Measurements from ENCODE around the gene TMEM184C. TPM values are rescaled to one million over a fixed set of nuclear protein-coding genes. Genes with fewer than 3 reads are reported as not detected.

Gene TMEM184C
- total RNA-seq, 1 experiment from 2014 or later: 24.6 TPM

DNA sequence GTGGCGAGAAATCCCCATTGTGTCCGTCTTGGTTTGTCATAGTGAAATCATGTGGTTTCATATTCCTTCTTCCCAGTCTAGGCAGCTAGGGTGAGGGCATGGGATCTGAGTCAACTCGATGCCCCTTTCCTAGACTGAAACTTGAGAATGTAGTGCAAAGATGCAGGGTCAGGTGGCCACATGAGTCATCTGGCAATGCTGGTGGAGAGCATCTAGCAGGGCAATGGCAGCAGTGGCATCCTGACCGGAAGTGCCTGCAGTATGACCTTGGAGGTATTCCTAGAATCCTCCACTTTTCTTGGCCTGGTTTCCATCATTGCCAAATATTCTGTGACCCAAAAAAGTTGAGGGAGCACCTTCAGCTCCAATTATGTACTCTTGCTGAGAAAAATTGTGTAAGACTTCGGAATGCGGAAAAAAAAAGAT, 39.1 kb upstream of the TMEM184C start (continued):
- TF ChIP-seq, protein P1, sequence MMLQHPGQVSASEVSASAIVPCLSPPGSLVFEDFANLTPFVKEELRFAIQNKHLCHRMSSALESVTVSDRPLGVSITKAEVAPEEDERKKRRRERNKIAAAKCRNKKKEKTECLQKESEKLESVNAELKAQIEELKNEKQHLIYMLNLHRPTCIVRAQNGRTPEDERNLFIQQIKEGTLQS (IDR thresholded peaks at IDR 0.05): no peak

DNA sequence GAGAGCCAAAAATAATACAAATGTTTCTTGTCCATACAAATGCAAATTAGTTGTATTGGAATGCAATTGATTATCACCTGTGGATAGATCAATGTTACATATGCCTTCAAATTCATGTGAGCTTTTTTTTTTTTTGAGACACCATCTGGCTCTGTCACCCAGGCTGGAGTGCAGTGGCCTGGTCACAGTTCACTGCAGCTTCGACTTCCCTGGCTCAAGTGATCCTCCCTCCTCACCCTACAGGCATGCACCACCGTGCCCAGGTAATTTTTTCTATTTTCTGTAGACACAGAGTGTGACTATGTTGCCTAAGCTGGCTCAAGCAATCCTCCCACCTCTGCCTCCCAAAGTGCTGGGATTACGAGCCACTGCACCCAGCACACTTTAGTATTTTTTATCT, 38.6 kb upstream of the TMEM184C start:
- ATAC-seq (no peak), DNase-seq (ENCODE audit: low read depth, low spot score) (no peak)
- H3K27me3 ChIP-seq (ENCODE audit: insufficient read depth, low read length): no peaks in the 10 kb centered on the region
- H3K4me2 ChIP-seq (ENCODE audit: low read length): peak overlapping the region; percentile 43; the same call in 1 of the 2 replicates
- intact Hi-C loops (cut with micrococcal nuclease): no loop called here
- BruUV-seq (replicated peaks): no TSS peak
- ChIA-PET RAD21 (ENCODE audit: low non-redundant PET in 1 of 2, low total read pairs in 2 of 2, uncharacterized antibody in 2 of 2, unreplicated experiment in 2 of 2) (no interaction called here), CTCF (no interaction called here), POLR2A (no interaction called here)
- no peaks in the 10 kb centered on the region for H4K20me1 ChIP-seq (ENCODE audit: insufficient read depth)
- H3K27ac ChIP-seq (ENCODE audit: low read depth, low read length): no peak overlapping the region
- H3K79me2 ChIP-seq (ENCODE audit: insufficient read depth, low read length): no peaks in the 10 kb centered on the region
- H3K9ac ChIP-seq (ENCODE audit: low read length): no peak overlapping the region
- H3K4me1 ChIP-seq (ENCODE audit: control insufficient read depth in 1 of 2, insufficient read depth in 2 of 2, low read length in 2 of 2): peaks cover 8 to 12% of the 10 kb centered on the region in 2 experiments; a peak in 3 of 4 replicates
- no peaks in the 10 kb centered on the region for H3K36me3 ChIP-seq (ENCODE audit: control insufficient read depth in 1 of 2, insufficient read depth in 2 of 2, low read length in 2 of 2)
- TF ChIP-seq POLR2AphosphoS5 (IDR thresholded peaks at IDR 0.05; ENCODE audit: low read depth, low read length): no peak
- no peak for TF ChIP-seq CBX3 (IDR thresholded peaks at IDR 0.05; ENCODE audit: low read depth)
- TF ChIP-seq EZH2phosphoT487 (IDR thresholded peaks at IDR 0.05; ENCODE audit: borderline replicate concordance): no peak
- no peak for TF ChIP-seq ZNF274 (IDR thresholded peaks at IDR 0.05; ENCODE audit: low read depth, low read length)
- no peak for TF ChIP-seq SIN3A (IDR thresholded peaks at IDR 0.05; ENCODE audit: low read depth)
- TF ChIP-seq, protein P2, sequence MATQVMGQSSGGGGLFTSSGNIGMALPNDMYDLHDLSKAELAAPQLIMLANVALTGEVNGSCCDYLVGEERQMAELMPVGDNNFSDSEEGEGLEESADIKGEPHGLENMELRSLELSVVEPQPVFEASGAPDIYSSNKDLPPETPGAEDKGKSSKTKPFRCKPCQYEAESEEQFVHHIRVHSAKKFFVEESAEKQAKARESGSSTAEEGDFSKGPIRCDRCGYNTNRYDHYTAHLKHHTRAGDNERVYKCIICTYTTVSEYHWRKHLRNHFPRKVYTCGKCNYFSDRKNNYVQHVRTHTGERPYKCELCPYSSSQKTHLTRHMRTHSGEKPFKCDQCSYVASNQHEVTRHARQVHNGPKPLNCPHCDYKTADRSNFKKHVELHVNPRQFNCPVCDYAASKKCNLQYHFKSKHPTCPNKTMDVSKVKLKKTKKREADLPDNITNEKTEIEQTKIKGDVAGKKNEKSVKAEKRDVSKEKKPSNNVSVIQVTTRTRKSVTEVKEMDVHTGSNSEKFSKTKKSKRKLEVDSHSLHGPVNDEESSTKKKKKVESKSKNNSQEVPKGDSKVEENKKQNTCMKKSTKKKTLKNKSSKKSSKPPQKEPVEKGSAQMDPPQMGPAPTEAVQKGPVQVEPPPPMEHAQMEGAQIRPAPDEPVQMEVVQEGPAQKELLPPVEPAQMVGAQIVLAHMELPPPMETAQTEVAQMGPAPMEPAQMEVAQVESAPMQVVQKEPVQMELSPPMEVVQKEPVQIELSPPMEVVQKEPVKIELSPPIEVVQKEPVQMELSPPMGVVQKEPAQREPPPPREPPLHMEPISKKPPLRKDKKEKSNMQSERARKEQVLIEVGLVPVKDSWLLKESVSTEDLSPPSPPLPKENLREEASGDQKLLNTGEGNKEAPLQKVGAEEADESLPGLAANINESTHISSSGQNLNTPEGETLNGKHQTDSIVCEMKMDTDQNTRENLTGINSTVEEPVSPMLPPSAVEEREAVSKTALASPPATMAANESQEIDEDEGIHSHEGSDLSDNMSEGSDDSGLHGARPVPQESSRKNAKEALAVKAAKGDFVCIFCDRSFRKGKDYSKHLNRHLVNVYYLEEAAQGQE (IDR thresholded peaks at IDR 0.05; ENCODE audit: low read depth): no peak
- no peak for TF ChIP-seq TCF7L2 (IDR thresholded peaks at IDR 0.05; ENCODE audit: borderline replicate concordance, extremely low read depth, insufficient read depth, insufficient read length)
- TF ChIP-seq, protein P3, sequence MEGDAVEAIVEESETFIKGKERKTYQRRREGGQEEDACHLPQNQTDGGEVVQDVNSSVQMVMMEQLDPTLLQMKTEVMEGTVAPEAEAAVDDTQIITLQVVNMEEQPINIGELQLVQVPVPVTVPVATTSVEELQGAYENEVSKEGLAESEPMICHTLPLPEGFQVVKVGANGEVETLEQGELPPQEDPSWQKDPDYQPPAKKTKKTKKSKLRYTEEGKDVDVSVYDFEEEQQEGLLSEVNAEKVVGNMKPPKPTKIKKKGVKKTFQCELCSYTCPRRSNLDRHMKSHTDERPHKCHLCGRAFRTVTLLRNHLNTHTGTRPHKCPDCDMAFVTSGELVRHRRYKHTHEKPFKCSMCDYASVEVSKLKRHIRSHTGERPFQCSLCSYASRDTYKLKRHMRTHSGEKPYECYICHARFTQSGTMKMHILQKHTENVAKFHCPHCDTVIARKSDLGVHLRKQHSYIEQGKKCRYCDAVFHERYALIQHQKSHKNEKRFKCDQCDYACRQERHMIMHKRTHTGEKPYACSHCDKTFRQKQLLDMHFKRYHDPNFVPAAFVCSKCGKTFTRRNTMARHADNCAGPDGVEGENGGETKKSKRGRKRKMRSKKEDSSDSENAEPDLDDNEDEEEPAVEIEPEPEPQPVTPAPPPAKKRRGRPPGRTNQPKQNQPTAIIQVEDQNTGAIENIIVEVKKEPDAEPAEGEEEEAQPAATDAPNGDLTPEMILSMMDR (IDR thresholded peaks at IDR 0.05 in 2 of 3, conservative IDR thresholded peaks at IDR 0.05 in 1 of 3; ENCODE audit: borderline replicate concordance in 1 of 3, insufficient read depth in 1 of 3, low read depth in 2 of 3, low read length in 2 of 3): no peak
- no peak for TF ChIP-seq SP1 (IDR thresholded peaks at IDR 0.05; ENCODE audit: low read depth)
- TF ChIP-seq CEBPB (IDR thresholded peaks at IDR 0.05; ENCODE audit: low read depth): no peak
- TF ChIP-seq, protein P1 (IDR thresholded peaks at IDR 0.05): no peak
- no peak for TF ChIP-seq ZFX (IDR thresholded peaks at IDR 0.05)
- TF ChIP-seq, protein P4, sequence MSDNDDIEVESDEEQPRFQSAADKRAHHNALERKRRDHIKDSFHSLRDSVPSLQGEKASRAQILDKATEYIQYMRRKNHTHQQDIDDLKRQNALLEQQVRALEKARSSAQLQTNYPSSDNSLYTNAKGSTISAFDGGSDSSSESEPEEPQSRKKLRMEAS (IDR thresholded peaks at IDR 0.05): no peak
- TF ChIP-seq EZH2 (IDR thresholded peaks at IDR 0.05): no peak
- no peak for TF ChIP-seq RAD21 (IDR thresholded peaks at IDR 0.05; ENCODE audit: low read depth)
- TF ChIP-seq, protein P5, sequence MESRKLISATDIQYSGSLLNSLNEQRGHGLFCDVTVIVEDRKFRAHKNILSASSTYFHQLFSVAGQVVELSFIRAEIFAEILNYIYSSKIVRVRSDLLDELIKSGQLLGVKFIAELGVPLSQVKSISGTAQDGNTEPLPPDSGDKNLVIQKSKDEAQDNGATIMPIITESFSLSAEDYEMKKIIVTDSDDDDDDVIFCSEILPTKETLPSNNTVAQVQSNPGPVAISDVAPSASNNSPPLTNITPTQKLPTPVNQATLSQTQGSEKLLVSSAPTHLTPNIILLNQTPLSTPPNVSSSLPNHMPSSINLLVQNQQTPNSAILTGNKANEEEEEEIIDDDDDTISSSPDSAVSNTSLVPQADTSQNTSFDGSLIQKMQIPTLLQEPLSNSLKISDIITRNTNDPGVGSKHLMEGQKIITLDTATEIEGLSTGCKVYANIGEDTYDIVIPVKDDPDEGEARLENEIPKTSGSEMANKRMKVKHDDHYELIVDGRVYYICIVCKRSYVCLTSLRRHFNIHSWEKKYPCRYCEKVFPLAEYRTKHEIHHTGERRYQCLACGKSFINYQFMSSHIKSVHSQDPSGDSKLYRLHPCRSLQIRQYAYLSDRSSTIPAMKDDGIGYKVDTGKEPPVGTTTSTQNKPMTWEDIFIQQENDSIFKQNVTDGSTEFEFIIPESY (IDR thresholded peaks at IDR 0.05; ENCODE audit: extremely low read depth, insufficient replicate concordance, low read length): no peak
- TF ChIP-seq FOSL1 (IDR thresholded peaks at IDR 0.05; ENCODE audit: low read depth): no peak
- TF ChIP-seq EGR1 (IDR thresholded peaks at IDR 0.05; ENCODE audit: low read depth): no peak
- no peaks in the 10 kb centered on the region for H3K9me2 ChIP-seq (ENCODE audit: insufficient read depth)
- H3K4me3 ChIP-seq (replicated peaks in 1 of 2; ENCODE audit: low read depth in 1 of 2, low read length in 2 of 2): no peak overlapping the region
- no peaks in the 10 kb centered on the region for H3K9me3 ChIP-seq (ENCODE audit: control insufficient read depth in 1 of 2, insufficient read depth in 1 of 2, low read depth in 1 of 2, low read length in 2 of 2)
- peak overlapping the region; percentile 45 for H2AFZ ChIP-seq (ENCODE audit: low read depth, low read length, poor library complexity, severe bottlenecking)
